ENCODE data around the gene SLC16A5. TPM values are rescaled to one million over a fixed set of nuclear protein-coding genes. Genes with fewer than 3 reads are reported as not detected.

SLC16A5 gene
- total RNA-seq, 2 experiments from 2014 or later = 9.2 to 11.0 TPM

DNA sequence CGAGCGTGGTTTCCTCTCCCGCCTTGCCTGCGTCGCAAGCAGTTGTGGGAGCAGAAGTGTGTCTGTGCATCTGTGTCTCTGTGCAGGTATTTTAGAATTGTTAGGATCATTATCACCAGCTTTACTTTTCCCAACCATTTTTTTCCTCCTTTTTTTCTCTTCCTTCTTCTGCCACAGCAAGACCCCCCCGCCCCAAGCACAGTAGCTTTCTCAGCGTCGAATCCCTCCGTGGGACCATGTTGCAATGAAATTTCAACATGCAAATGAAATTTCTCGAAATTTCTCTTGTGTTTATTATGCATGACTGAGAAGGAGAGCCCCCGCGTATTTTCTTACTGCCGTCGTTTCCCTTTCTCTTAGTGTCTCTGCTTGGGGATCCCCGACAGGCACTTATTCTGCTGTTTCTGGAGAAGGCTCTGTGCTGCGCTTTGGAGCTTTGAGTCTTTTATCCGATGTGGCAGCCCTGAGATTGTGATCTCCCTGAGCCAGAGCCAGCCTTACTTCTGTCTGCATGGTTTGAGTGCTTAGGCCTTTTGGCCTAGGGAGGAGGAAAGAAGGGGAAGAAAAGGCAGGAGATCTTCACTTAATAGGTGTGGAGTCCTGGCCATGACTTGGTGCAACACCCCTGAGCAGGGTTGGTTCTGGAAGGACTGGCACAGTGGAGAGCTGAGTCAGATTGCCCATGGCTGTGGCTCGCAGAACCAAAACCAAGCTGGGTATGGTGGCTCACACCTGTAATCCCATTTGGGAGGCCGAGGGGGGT lies 27.0 kb downstream of the SLC16A5 start:
- CTCF ChIA-PET = interaction anchor here (0.6 to 11.1 kb wide), 41 partner anchors 9 to 297 kb away, joined by 3 to 102 read pairs (median 5); partner anchors contain the start of genes ATP5PD, HID1, JPT1 and KCTD2
- Histone ChIP-seq H3K4me1 (ENCODE audit: insufficient read depth, low read length) (peaks cover 38% of the 10 kb centered on the region), H3K4me3 (ENCODE audit: low read length) (peak overlapping the region; percentile 77), H3K9me3 (ENCODE audit: control insufficient read depth in 1 of 2, insufficient read depth in 1 of 2, low read length in 2 of 2) (no peaks in the 10 kb centered on the region), H3K36me3 (ENCODE audit: insufficient read depth, low read length) (peaks cover 8% of the 10 kb centered on the region), H3K27me3 (ENCODE audit: control insufficient read depth in 1 of 2, insufficient read depth in 2 of 2, low read length in 2 of 2) (no peaks in the 10 kb centered on the region), H3K27ac (ENCODE audit: low read depth in 1 of 2, low read length in 2 of 2) (peak overlapping the region in 1 of 2 donors; percentile 64)
- no peak for DNase-seq
- peaks cover 17% of the 10 kb centered on the region for H3K36me3 Mint-ChIP-seq (ENCODE audit: low read depth)
- peak overlapping the region; percentile 89 for H3K4me3 Mint-ChIP-seq
- H3K27ac Mint-ChIP-seq = peak overlapping the region; percentile 81
- POLR2A ChIA-PET = interaction anchor here (0.9 to 3.4 kb wide), 36 partner anchors 9 to 298 kb away, joined by 3 to 37 read pairs (median 5); partner anchors contain the start of genes GRB2, HID1, JPT1 and MIF4GD
- ATAC-seq (ENCODE audit: poor library complexity) = no peak
- TF ChIP-seq, protein P1, sequence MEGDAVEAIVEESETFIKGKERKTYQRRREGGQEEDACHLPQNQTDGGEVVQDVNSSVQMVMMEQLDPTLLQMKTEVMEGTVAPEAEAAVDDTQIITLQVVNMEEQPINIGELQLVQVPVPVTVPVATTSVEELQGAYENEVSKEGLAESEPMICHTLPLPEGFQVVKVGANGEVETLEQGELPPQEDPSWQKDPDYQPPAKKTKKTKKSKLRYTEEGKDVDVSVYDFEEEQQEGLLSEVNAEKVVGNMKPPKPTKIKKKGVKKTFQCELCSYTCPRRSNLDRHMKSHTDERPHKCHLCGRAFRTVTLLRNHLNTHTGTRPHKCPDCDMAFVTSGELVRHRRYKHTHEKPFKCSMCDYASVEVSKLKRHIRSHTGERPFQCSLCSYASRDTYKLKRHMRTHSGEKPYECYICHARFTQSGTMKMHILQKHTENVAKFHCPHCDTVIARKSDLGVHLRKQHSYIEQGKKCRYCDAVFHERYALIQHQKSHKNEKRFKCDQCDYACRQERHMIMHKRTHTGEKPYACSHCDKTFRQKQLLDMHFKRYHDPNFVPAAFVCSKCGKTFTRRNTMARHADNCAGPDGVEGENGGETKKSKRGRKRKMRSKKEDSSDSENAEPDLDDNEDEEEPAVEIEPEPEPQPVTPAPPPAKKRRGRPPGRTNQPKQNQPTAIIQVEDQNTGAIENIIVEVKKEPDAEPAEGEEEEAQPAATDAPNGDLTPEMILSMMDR (IDR thresholded peaks at IDR 0.05) = no peak
- intact Hi-C loops (cut with DNase I, micrococcal nuclease) = loop anchor here (1.0 to 10.0 kb wide), 7 partner anchors 16 to 298 kb away; no protein-coding TSS in a partner anchor
- H3K9me3 Mint-ChIP-seq = no peaks in the 10 kb centered on the region
- H3K27me3 Mint-ChIP-seq = no peaks in the 10 kb centered on the region
- H3K4me1 Mint-ChIP-seq (ENCODE audit: low read depth) = peaks cover 33% of the 10 kb centered on the region

DNA sequence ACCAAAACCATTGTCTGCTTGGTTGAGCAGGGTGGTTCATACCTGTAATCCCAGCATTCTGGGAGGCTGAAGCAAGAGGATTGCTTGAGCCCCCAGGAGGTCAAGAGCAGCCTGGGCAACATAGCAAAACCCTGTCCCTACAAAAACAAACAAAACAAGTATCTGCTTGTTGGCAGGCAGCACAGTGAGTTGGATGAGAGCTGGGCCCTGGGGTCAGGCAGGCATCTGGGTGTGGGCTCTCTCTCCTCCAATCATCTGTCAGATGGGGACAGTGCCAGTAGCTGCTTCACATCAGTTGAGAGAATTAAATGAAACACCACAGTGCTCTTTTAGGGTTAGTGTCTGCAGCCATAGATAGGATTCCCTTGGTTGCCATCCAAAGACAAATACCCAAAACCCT lies 27.8 kb downstream of the SLC16A5 start:
- Histone ChIP-seq H3K27me3 (ENCODE audit: control insufficient read depth in 1 of 2, insufficient read depth in 2 of 2, low read length in 2 of 2) (no peaks in the 10 kb centered on the region), H3K36me3 (ENCODE audit: insufficient read depth, low read length) (peaks cover 8% of the 10 kb centered on the region), H3K27ac (ENCODE audit: low read depth in 1 of 2, low read length in 2 of 2) (no peak overlapping the region), H3K9me3 (ENCODE audit: control insufficient read depth in 1 of 2, insufficient read depth in 1 of 2, low read length in 2 of 2) (no peaks in the 10 kb centered on the region), H3K4me1 (ENCODE audit: insufficient read depth, low read length) (peaks cover 34% of the 10 kb centered on the region), H3K4me3 (ENCODE audit: low read length) (no peak overlapping the region)
- ChIA-PET POLR2A (interaction anchor here (1.3 to 3.4 kb wide), 5 partner anchors 10 to 56 kb away, joined by 3 to 37 read pairs (median 9); partner anchors contain the start of genes JPT1 and NT5C), CTCF (interaction anchor here (2.0 to 11.1 kb wide), 6 partner anchors 9 to 155 kb away, joined by 11 to 102 read pairs (median 46); partner anchors contain the start of genes MIF4GD and NT5C)
- Mint-ChIP-seq H3K27me3 (no peaks in the 10 kb centered on the region), H3K36me3 (ENCODE audit: low read depth) (peaks cover 17% of the 10 kb centered on the region), H3K27ac (no peak overlapping the region), H3K4me3 (peak overlapping the region; percentile 48), H3K9me3 (no peaks in the 10 kb centered on the region), H3K4me1 (ENCODE audit: low read depth) (peaks cover 30% of the 10 kb centered on the region)
- TF ChIP-seq, protein P1 (IDR thresholded peaks at IDR 0.05) = no peak
- intact Hi-C loops (cut with DNase I, micrococcal nuclease) = loop anchor here in 1 of 2 experiments (10.0 kb wide), 1 partner anchor 51 kb away; no protein-coding TSS in a partner anchor
- DNase-seq (no peak), ATAC-seq (ENCODE audit: poor library complexity) (no peak)

DNA sequence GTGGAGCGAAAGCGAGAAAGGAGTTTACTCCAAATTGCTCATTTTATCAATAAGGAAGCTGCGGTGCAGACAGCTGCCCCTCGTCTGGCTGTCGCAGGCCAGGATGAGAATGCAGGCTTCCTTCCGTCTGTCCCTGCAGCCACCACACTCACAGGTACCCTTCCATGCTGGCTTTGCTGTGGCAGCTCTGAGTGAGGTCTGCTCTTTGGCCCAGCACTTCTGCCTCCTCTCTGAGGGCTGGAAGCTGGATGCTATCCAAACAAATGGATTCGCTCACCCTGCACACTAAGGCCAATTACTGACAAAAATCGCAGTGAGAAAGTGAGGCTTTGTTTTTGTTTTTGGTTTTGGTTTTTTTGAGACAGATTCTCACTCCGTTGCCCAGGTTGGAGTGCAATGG lies 29.0 kb downstream of the SLC16A5 start:
- POLR2A ChIA-PET = interaction anchor here (0.6 to 3.4 kb wide), 3 partner anchors 15 to 56 kb away, joined by 3 to 30 read pairs (median 4); partner anchors contain the start of gene NT5C
- Mint-ChIP-seq H3K4me1 (ENCODE audit: low read depth) (peaks cover 29% of the 10 kb centered on the region), H3K36me3 (ENCODE audit: low read depth) (peaks cover 25% of the 10 kb centered on the region), H3K4me3 (no peak overlapping the region), H3K27me3 (no peaks in the 10 kb centered on the region), H3K27ac (no peak overlapping the region), H3K9me3 (no peaks in the 10 kb centered on the region)
- Histone ChIP-seq H3K4me3 (ENCODE audit: low read length) (no peak overlapping the region), H3K36me3 (ENCODE audit: insufficient read depth, low read length) (peaks cover 12% of the 10 kb centered on the region), H3K9me3 (ENCODE audit: control insufficient read depth in 1 of 2, insufficient read depth in 1 of 2, low read length in 2 of 2) (no peaks in the 10 kb centered on the region), H3K27me3 (ENCODE audit: control insufficient read depth in 1 of 2, insufficient read depth in 2 of 2, low read length in 2 of 2) (no peaks in the 10 kb centered on the region), H3K27ac (ENCODE audit: low read depth in 1 of 2, low read length in 2 of 2) (no peak overlapping the region), H3K4me1 (ENCODE audit: insufficient read depth, low read length) (peaks cover 22% of the 10 kb centered on the region)
- no peak for DNase-seq
- intact Hi-C loops (cut with DNase I, micrococcal nuclease) = loop anchor here in 1 of 2 experiments (10.0 kb wide), 1 partner anchor 52 kb away; no protein-coding TSS in a partner anchor
- CTCF ChIA-PET = interaction anchor here (1.0 to 11.1 kb wide), 3 partner anchors 14 to 85 kb away, joined by 3 to 97 read pairs (median 8); partner anchors contain the start of gene NT5C
- TF ChIP-seq, protein P1 (IDR thresholded peaks at IDR 0.05) = no peak
- ATAC-seq (ENCODE audit: poor library complexity) = no peak

Measured in CD4-positive, alpha-beta T cell (primary cell).